GM21619 (cell line): ENCODE results near the gene POP4.

Source experiments
- ATAC-seq: cut with Tn5 transposase; IDR thresholded peaks from one replicate; pipeline ENCODE4 v1.9.1; 2021; ENCODE audit not compliant: unreplicated experiment

POP4 gene

DNA sequence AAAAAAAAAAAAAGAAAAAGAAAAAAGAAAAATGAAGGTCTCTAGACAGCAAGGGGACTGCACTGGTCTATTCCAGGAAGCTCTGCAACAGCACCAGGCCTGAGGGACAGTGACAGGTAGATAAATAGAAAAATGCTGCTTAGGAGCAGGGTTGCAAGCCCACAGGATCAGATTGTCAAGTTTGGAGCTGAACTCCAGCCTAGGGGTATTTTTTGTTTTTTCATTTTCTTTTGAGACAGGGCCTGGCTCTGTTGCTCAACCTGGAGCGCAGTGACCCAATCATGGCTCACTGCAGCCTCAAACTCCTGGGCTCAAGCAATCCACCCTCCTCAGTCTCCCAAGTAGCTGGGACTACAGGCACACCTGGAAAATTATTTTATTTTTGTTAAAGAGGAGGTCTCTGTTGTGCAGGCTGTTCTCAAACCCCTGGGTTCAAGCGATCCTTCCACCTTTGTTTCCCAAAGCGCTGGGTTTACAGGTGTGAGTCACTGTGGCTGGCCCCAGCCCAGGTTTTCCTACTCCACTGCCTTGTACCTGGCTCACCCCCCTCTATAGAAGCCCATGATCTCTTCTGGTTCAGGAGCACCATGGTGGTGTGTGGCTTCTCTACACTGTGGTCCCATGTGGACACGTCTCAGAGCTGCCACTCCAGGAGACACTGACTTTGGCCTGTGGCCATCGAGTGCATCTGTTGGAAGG, 23.9 kb downstream of the POP4 start:
- no peak for ATAC-seq

DNA sequence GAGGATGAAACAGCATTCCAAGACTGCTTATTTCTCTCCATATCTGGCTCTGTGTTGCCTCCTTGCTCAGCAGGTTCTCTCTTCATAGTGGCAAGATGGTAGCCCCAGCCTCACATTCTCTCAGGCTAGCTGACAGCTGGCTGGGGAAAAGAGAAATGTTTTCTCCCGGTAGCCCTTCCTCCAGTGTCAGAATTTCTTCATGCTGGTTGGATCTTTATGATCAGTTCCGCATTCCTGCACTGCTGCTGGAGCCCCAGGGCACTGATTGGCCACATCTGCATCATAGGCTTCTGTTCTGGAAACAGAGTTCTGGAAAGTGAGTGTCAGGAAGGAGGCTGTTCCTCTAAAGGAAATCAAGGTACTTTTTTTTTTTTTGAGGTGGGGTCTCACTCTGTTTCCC, 24.6 kb downstream of the POP4 start:
- no peak for ATAC-seq

DNA sequence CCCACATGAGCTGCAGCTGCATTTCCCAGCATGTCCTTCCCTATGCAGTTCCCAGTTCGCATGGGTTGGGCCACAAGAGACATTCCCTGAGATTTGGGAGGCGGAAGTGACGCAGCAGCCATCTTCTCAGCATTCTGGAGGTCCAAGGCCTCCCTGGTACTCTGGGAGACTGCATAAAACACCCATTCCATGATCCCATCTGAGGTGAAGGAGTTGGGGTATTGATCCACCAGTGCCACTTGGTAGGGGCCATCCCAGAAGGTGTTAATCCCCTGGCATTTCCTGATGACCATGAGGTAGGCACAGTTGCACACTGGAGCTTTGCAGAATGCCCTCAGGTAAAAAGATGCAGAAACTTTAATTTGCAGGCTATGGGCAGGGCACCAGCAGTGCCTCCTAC, 25.4 kb downstream of the POP4 start:
- no peak for ATAC-seq

DNA sequence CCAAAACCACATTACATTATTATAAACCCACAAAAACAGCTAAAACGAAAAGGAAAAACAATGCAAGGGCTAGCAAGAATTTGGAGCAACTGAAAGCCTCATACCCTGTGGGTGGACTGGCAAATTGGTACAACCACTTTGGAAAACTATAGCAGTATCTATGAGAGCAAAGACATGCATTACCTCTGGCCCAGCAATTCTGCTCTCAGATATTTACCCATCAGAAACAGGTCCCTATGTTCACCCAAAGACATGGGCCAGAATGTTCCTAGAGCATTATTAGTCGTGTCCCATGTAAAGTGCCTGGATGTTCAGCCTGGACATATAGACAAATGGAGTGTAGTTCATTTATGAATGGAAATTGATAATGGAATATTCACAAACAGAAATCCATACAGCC, 27.9 kb downstream of the POP4 start:
- no peak for ATAC-seq

DNA sequence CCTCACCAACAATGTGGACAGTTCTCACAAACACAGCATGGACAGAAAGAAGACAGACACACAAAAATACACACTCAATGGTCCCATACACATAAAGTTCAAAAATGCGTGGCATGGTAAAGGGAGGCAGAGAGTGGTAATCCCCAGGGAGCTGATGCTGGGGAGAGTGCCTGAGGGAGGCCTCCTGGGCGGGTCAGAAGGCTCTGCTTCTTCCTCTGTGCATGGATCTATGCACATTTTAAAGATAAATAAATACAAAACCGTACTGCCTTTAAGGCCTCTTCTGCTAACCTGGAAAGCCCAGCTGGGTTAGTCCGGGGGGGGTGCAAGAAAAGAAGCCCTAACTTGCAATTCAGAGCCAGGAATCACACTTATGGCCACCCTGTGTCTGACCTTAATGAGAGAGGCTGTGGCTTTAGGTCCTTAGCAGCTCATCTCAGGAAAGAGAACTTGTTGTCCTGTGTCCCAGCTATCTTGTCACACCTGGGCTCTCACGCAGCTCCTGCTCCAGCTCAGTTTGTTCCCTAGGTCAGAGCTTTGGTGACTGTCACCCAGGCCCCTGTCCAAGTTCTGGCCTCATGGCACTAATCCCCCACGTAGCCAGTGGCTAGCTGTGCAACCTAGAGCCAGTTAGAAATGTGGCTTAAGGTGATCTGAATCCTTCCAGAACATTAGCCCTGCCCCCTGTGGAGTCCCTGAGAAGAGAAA, 28.5 kb downstream of the POP4 start:
- no peak for ATAC-seq

DNA sequence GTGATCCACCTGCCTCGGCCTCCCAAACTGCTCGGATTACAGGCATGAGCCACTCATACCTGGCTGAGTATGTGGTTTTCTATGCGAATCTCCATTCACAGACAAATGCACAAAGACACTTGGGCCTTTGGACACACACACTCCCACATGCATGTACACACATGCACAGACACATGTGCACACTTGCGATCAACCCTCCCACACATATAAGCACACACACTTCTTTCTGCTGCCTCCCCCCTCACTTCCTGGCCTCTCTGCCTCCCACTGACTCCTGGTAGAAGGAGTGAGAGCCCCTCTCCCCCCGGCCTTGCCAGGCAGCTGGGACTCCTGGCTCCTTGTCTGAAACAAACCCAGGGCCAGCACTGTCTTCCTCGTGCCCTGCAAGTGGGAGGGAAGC, 29.9 kb downstream of the POP4 start:
- ATAC-seq = no peak

DNA sequence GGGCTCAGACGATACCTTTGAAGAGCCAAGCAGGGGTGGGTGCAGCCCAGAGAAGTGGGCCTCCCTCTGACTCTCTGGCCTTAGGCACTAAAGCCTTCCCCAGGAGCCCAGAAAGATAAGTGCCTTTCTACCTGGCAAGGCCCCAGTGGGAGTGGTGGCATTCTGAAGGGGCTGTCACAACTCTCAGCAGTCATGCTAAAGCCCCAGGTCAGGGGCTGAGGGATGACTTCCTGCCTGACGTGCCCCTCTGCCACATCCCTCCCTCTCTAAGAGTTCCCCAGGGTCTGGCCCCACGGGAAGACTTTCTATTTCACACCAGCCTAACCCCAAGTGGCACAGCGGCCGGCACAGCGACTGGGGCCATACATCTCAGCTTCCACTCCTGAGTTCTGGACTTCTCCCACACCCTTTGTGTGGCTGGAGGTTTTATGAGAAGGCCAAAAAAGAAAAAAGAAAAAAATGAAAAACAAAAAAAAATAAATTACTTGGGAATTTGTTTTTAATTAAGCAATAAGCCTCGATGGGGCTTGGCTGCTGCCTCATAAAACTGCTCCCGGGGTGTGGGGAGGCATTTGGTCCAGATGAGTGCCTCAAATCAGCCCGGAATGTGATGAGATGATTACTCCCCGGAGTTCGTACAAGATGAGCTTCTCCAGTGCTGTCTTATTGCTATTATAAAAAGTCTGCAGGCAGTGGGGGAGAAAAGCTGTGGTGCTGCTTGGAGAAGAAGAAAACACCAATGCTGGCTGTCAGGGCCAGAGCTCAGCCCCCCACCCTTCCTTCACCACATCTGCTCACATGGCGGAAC, 30.7 kb downstream of the POP4 start:
- ATAC-seq = no peak

DNA sequence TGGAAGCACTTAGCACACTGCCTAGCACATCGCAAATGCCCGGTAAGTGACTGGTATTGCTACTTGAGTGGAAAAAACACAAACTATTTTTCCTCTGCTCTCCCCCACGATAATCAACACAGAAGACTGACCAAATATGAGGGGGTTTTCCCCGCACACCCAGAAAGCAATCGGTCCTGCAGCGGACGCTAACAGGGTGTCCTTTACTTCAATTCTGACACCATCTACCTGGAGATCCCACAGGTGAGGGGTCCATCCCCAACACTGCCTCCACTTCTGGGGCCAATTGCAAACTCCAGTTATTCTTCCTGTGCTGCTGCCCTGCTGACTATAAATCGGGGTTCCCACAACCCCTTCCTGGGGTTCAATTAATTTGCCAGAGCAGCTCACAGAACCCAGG, 33.0 kb downstream of the POP4 start:
- no peak for ATAC-seq

DNA sequence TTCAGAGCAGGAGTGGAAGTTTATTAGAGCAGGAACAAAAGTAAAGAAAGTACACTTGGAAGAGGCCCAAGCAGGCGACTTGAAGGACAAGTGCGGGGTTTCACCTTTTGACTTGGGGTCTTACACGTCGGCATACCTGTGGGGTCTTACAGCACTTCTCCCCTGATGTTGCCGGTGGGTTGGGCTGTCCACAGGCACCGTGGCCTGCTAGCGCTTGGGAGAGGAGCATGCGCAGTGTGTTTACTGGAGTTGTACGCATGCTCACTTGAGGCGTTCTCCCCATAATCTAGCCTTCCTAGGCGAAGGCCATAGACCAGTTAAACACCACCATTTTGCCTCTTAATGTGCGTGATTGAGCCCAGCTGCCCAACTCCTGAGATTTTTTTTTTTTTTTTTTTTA, 34.1 kb downstream of the POP4 start:
- ATAC-seq = no peak

DNA sequence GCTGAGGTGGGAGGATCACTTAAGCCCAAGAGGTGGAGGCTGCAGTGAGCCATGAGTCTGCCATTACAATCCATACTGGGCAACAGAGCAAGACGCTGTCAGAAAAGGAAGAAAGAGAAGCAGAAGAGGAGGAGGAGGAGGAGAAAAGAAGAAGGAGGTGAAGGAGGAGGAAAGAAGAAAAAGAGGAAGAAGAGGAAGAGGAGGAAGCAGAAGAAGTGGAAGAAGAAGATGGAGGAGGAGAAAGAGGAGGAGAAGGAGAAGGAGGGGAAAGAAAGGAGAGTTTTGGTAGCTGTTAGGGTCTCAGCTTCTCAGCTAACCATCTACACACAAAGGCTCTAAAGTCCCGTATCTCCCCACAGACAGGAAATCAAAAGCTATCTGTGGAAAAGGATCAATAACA, 35.5 kb downstream of the POP4 start:
- no peak for ATAC-seq

DNA sequence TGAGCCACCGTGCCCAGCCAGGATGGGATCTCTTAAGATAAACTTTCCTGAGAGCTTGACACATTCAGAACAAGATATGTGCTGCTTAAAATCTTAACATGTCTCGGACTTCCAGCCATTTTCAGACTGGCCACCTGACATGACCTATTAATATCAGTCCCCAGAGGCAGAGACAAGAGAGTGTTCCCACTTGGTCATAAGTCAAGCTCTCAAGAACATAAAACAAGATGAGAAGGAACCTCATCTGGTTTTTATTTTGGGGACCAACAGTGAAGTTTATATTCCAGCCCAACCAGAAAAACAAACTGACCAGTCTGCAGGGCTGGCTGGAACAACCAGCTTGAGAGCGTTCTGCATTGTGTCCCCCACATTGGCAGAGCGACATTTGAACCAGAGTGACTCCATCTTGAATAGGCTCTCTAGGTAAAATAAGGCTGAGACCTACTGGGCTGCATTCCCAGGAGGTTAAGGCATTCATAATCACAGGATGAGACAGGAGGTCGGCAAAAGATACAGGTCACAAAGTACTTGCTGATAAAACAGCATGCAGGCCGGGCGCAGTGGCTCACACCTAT, 37.4 kb downstream of the POP4 start:
- no peak for ATAC-seq

DNA sequence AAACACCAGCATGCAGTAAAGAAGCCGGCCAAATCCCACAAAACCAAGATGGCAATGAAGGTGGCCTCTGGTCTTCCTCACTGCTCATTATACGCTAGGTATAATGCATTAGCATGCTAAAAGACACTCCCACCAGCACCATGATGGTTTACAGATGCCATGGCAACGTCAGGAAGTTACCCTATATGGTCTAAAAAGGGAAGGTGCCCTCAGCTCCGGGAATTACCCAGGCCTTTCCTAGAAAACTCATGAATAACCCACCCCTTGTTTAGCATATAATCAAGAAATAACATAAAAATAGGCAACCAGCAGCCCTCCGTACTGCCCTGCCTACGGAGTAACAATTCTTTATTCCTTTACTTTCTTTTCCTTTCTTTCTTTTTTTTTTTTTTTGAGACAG, 38.1 kb downstream of the POP4 start:
- no peak for ATAC-seq

DNA sequence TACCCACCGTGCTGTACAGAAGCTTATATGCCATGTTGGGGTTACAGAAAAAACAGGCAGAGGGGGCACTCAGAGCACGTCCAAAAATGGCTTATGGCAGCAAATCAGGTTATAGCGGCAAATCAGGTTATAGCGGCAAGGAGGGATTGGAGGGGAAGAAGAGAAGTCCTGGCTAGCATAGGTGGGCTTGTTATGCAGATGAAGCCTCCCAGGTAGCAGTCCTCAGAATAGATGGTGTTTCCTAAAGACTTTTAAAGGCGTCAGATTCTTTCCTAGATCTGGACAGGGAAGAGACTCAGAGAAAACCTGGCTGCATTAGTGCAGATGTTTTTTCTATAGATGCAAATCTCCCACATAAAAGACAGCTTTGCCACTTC, 39.4 kb downstream of the POP4 start:
- no peak for ATAC-seq

DNA sequence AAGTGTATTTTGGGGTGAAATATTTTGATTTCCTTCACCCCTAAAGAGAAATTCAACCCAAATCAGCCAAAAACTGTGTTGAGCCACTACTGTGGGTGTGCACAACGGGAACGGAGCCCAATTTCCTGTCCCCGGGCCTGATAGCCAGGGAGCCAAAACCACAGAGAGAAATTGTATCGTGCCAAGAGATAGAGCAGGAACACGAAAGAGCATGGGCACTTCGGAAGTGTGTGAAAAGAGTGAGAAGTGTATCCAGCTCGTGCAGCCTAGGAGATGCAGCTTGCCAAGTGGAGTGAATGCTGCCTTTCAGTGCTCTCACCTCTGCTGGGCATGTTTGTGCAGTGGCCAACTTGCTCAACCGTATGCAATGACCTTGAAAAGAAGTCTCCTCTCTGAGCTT, 39.8 kb downstream of the POP4 start:
- no peak for ATAC-seq

DNA sequence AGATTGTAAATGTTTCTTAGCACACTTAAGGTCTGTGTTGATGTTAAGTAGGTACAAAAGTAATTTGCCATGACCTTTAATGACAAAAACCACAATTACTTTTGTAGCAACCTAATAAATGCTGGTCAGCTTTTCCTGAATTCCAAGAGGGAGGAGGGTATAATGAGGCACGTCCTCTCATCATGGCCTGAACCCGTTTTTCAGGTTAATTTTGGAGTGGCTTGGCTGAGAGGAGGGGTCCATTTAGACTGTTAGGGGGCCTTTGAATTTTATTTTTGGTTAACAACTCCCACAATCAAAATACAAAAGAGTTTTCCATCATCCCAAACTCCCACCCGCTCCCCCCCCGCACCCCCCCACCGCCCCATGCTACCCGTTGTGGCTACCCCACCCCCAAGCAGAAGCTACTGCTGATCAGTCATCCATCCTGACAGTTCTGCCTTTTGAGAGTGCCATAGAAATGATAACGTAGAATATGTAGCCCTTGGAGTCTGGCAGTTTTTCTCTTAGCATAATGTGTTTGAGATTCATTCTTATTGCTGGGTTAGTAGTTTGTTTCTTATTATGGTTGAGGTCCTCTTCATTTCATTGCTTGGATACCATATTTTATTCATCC, 44.8 kb downstream of the POP4 start:
- no peak for ATAC-seq

DNA sequence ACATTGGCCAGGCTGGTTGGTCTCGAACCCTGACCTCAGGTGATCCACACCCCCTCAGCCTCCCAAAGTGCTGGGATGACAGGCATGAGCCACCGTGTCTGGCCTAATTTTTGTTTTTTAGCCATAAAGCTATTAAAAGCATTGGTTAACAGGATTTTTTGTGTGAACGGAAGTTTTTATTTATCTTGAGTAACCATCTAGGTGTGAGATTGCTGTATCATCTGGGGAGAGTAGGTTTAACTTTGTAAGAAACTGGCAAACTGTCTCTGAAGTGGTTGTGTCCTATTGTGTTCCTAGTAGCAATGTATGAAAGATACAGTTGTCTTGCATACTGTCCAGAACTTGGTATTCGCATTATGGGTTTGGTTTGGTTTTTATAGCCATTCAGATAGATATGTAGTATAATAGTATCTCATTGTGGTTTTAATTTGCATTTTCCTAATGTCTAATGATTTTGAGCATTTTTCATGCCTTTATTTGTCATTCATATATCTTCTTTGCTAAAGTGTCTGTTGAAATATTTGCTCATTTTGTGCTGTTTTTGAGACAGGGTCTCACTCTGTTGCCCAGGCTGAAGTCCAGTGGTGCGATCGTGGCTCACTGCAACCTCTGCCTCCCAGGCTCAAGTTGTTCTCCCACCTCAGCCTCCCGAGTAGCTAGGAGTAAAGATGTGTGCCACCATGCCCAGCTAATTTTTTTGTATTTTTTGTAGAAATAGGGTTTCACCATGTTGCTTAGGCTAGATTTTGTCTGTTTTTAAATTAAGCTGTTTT, 45.7 kb downstream of the POP4 start:
- ATAC-seq = no peak

DNA sequence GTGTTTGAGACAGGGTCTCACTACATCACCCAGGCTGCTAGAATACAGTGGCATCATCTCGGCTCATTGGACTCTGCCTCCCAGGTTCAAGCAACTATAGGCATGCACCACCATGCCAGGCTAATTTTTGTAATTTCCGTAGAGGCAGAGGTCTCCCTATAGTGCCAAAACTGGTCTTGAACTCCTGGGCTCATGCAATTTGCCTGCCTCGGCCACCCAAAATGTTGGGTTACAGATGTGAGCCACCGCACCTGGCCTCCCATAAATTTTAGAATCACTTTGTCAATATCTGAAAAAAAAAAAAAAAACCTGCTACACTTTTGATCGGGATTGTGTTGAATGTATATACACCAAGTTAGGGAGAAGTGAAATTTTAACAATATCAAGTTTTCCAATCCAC, 47.3 kb downstream of the POP4 start:
- no peak for ATAC-seq

DNA sequence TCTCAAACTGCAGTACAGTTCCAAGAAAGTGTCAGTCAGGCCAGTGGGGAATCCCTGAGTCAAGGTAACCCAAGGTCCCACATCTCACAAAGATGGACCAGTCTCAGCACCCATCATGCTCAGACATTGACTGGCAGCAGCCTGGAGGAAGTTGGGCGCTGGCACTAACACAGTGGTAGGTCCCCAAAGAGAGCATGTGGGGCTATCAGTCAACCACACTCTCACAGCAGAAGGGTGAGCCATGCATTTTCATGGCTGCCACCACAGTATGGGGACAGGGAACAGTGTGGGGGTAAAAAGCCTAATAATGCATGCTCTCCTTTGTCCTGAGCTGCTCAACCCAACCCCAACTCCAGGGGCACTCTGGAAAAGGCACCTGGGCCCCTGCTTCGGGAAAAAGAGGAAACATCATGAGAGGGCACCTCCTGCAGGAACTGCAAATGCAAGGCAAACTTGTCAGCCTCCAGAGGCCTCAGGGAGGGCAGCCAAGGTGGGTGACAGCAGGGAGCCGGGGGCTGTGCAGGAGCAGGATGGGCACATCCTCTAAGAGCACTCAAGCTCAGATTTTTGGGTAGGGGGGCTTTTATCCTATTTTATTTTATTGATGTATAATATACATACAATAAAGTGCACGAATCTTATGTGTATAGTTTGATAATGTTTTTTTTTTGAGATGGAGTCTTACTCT, 49.7 kb downstream of the POP4 start:
- no peak for ATAC-seq

DNA sequence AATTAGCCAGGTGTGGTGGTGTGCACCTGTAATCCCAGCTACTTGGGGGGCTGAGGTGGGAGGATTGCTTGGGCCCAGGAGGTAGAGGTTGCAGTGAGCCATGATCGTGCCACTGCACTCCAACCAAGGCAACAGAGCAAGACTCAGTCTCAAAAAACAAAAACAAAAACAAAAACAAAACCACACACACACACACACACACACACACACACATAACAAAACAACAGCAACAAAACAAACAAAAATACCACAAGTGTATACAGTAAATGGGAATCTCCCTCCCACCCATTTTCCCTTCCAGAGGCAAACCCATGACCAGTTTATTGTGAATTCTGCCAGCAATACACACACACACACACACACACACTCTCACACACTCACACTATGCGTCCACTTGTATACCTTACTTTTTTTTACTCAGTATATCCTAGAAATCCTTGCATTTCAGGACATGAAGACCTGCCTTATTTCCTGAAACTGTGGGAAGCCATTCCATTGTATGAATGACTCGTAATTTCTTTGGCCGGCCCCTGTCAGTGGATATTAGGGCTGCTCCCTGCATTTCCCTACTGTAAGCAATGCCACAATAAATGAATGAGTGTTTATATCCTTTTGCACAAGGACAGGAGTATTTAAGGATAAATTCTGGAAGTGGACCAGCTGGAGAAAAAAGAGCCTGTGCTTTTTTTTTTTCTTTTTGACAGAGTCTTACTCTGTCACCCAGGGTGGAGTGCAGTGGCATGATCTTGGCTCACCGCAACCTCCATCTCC, 52.3 kb downstream of the POP4 start:
- no peak for ATAC-seq
